Osteoblast (primary cell): ENCODE data around the gene TRAF3IP3. TPM values are rescaled to one million over a fixed set of nuclear protein-coding genes. Genes with fewer than 3 reads are reported as not detected.
A peak's percentile ranks its signal among the peaks of the same experiment; 100 is the strongest.

Experiments
- DNase-seq: peaks from one replicate; pipeline ENCODE4 v3.0.0; 2011; ENCODE audit warnings: low spot score, mixed read lengths; ENCODE audit not compliant: insufficient read length; ENCODE audit errors: missing footprints
- H2AFZ ChIP-seq: 2 replicates; pipeline ENCODE4 v1.6.0; 2011; ENCODE audit warnings: mild to moderate bottlenecking, low read length
- H3K27ac ChIP-seq: 2 replicates; pipeline ENCODE4 v1.5.1; 2011; ENCODE audit warnings: mild to moderate bottlenecking, low read depth, low read length, moderate library complexity
- H3K27me3 ChIP-seq: 2 replicates; pipeline ENCODE4 v1.6.0; 2012; ENCODE audit warnings: mild to moderate bottlenecking, control low read depth, inconsistent platforms, low read length, moderate library complexity; ENCODE audit not compliant: insufficient read depth
- H3K36me3 ChIP-seq: 2 replicates; pipeline ENCODE4 v1.5.1; 2011; ENCODE audit warnings: mild to moderate bottlenecking, low read length, control low read depth, moderate library complexity; ENCODE audit not compliant: insufficient read depth
- H3K4me1 ChIP-seq: 2 replicates; pipeline ENCODE4 v1.5.1; 2011; ENCODE audit warnings: mild to moderate bottlenecking, low read length, control low read depth, moderate library complexity; ENCODE audit not compliant: insufficient read depth
- H3K4me2 ChIP-seq: 2 replicates; pipeline ENCODE4 v1.6.0; 2011; ENCODE audit warnings: mild to moderate bottlenecking, low read length; ENCODE audit not compliant: insufficient read depth
- H3K4me3 ChIP-seq: fragments of 200-600 bp; sonication (generic); 3 replicates; pipeline ENCODE4 v1.5.1; 2012; ENCODE audit warnings: mild to moderate bottlenecking, low read length, inconsistent platforms; ENCODE audit not compliant: insufficient read depth
- H3K79me2 ChIP-seq: 2 replicates; pipeline ENCODE4 v1.6.0; 2012; ENCODE audit warnings: mild to moderate bottlenecking, low read length, control low read depth, inconsistent platforms; ENCODE audit not compliant: insufficient read depth
- H3K9me3 ChIP-seq: 2 replicates; pipeline ENCODE4 v1.5.1; 2011; ENCODE audit warnings: low read depth, low read length, control low read depth
- H4K20me1 ChIP-seq: 2 replicates; pipeline ENCODE4 v1.6.0; 2012; ENCODE audit warnings: mild to moderate bottlenecking, low read length, control low read depth; ENCODE audit not compliant: insufficient read depth
- CTCF ChIP-seq: IDR thresholded peaks from 2 replicates; pipeline ENCODE4 v1.5.1; 2011; ENCODE audit warnings: mild to moderate bottlenecking, low read depth, low read length, moderate library complexity; ENCODE audit errors: extremely low read depth
- total RNA-seq: library from RNA; depleted of rRNA; stranded (reverse); fragments of >200 nt; gene quantifications from 2 replicates; pipeline ENCODE4 v1.2.3, GENCODE V29; 2012

Gene TRAF3IP3
- total RNA-seq, 1 donor = not detected

DNA sequence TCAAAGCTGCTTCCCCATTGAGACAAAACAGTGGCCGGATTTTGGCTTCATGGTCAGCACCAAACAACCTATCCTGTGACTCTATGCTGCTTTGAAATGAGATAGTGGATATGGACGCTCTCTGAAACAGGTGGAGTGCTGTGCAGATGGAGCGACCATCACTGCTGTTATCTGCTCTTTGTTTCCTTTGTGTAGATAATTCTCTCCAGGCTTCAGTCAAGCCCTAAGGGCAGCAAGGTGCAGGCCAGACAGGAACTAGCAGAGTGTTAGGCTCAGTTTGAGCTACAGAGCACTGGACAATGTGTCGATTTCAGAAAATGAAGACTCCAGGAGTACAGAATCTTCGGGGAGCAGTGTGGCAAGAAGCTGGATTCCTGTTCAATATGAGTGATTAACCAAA is 54.9 kb downstream of the TRAF3IP3 start:
- H3K27ac ChIP-seq = no peak overlapping the region
- no peak overlapping the region for H3K4me3 ChIP-seq
- DNase-seq = no peak
- no peaks in the 10 kb centered on the region for H3K27me3 ChIP-seq
- no peak overlapping the region for H3K4me2 ChIP-seq
- H2AFZ ChIP-seq = no peak overlapping the region
- H3K9me3 ChIP-seq = no peaks in the 10 kb centered on the region
- H3K4me1 ChIP-seq = peaks cover 21% of the 10 kb centered on the region
- no peaks in the 10 kb centered on the region for H4K20me1 ChIP-seq
- no peak for TF ChIP-seq CTCF
- H3K79me2 ChIP-seq = no peaks in the 10 kb centered on the region
- H3K36me3 ChIP-seq = no peaks in the 10 kb centered on the region

GRCh38 chr1:209813902-209814301 is 58.0 kb downstream of the TRAF3IP3 start:
- no peaks in the 10 kb centered on the region for H3K27me3 ChIP-seq
- H3K27ac ChIP-seq = no peak overlapping the region
- no peak overlapping the region for H3K4me2 ChIP-seq
- H3K36me3 ChIP-seq = no peaks in the 10 kb centered on the region
- no peaks in the 10 kb centered on the region for H3K9me3 ChIP-seq
- no peak for TF ChIP-seq CTCF
- no peaks in the 10 kb centered on the region for H4K20me1 ChIP-seq
- DNase-seq = no peak
- H3K4me1 ChIP-seq = no peaks in the 10 kb centered on the region
- no peaks in the 10 kb centered on the region for H3K79me2 ChIP-seq
- no peak overlapping the region for H2AFZ ChIP-seq
- no peak overlapping the region for H3K4me3 ChIP-seq

DNA sequence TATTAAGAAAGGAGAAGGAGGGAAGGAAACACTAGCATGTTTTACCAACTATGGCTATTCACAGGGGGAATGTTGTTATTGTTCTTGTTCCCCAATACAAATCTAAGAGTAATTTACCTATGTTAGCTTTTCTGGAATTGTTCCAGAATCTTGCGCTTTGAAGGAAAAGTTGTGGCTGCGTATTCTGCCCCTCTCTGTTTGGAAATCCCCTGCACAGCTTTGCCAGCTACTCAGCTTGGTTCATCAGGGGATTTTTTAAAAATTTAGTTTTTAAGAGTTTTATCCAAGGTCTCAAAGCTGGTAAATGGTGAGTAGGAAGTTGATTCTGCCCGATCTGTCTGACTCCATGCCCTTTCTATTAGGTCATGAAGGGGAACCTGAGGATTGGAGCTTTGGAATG is 59.6 kb downstream of the TRAF3IP3 start:
- TF ChIP-seq CTCF = no peak
- Histone ChIP-seq H3K27ac (no peak overlapping the region), H3K4me3 (no peak overlapping the region), H3K9me3 (no peaks in the 10 kb centered on the region), H3K4me2 (no peak overlapping the region), H4K20me1 (no peaks in the 10 kb centered on the region), H3K4me1 (no peaks in the 10 kb centered on the region), H3K79me2 (no peaks in the 10 kb centered on the region), H2AFZ (no peak overlapping the region), H3K27me3 (no peaks in the 10 kb centered on the region), H3K36me3 (no peaks in the 10 kb centered on the region)
- DNase-seq = no peak

DNA sequence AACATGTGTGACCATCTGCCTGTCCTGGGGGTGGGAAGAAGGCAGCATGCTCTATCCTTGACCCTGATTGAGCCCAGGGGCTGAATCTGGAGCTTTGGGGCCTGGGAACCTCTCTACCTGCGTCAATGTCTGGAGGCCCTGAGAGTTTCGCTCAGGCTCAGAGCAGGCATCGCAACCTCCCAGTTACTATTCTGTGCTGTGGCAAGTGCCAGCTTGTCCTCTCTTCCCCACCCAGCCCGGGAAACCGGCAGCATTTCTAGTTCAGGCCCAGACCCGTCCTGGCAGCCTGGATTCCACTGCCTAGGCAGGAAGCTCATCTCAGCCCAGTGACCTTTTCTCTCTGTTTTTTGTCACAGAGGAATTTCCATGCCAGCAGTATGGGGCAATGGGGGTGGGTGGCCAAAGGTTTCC is 60.1 kb downstream of the TRAF3IP3 start:
- Histone ChIP-seq H4K20me1 (no peaks in the 10 kb centered on the region), H3K27ac (no peak overlapping the region), H3K36me3 (no peaks in the 10 kb centered on the region), H3K4me3 (no peak overlapping the region), H3K79me2 (no peaks in the 10 kb centered on the region), H2AFZ (peak overlapping the region; percentile 25), H3K9me3 (no peaks in the 10 kb centered on the region), H3K4me1 (no peaks in the 10 kb centered on the region), H3K4me2 (no peak overlapping the region), H3K27me3 (no peaks in the 10 kb centered on the region)
- no peak for DNase-seq
- TF ChIP-seq CTCF = no peak
